NCI-H69 (cell line): ENCODE measurements around the gene PYCR2.

Source experiments
- DNase-seq: peaks from one replicate; lab custom pipeline; 2025; lab: John Stamatoyannopoulos, UW

The PYCR2 gene

DNA sequence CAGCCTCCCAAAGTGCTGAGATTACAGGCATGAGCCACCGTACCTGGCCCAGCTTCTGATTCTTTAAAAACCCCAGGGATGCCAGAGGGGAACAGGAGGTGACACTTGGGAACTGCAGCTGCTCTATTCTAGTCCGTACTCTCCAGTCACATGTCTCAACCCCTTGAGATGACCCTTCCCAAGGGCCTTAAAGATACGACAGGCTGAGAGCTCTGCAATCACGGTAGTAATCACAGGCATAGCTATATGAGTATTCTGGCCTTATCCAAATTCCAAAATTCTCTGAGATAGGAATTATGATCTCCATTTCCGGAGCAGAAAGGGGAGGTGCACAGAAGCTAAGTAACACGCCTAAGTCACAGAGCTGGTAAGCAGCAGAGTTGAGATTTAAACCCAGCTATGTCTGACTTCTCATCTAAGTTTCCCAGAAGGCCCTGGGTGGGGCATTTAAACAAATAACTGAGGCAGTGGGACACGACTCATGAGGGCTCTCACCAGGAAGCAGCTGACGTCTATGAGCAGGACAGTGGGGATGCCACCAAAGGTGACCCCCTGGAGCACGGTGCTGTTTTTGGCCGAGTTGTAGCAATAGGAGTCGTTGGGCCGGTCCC, 47.0 kb downstream of the PYCR2 start:
- DNase-seq: no peak

DNA sequence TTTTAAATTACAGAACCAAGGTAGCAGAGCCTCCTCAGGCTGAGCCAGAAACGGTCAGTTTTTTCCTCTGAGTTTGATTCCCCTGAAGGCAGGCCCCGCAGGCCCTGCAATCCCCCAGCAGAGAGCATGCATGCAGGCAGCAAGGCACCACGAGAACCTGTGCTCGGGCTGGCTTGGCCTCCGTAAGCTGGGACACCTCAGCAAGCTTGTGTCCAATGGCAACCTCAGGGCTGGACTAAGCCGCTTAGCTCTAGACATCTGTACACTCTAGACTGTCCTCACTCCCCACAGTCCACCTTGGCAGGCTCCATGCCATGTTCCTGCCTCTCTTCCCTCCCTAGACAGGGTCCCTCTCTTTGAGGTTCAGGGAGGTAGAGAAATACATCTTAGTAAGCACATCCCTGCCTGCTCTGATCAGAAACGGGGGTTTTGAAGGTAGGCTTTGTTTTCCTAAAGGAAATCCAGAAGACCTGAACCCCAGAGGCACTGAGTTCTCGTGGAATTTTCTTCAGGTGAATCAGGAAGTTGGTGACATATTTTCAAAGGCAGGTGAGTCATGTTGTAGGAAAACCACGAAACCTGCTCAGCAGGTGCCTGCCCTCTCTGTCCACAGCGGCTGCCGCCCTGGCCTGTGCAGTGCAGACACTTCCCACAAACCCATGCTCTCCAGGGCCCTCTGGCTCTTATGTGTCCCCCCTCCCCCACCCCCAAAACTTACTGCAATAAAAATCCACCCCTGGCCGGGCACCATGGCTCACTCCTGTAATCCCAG, 48.8 kb downstream of the PYCR2 start:
- DNase-seq: peak; percentile 33

DNA sequence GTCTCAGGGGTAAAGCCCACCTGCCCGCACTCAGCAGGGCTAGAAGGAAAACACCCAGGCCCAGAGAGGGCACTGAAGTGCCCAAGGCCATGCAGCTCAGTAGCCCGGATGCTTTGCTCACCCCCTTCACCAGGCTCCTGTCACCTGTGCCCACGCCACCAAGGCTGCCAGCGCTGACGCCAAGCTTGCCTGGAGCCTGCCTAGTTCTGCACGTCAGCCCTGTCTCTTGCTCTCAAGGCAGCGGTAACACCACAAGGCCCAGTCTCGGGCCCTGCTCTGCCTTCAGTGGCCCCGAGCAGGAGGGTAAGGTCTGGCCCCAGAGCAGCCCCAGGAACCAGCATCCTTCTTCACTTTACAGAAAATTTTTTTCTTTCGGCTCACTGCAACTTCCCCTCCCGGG, 49.6 kb downstream of the PYCR2 start:
- no peak for DNase-seq

- no peak for DNase-seq
These were observed 50.7 kb downstream of the PYCR2 start for GRCh38 chr1:225873281-225873850.

DNA sequence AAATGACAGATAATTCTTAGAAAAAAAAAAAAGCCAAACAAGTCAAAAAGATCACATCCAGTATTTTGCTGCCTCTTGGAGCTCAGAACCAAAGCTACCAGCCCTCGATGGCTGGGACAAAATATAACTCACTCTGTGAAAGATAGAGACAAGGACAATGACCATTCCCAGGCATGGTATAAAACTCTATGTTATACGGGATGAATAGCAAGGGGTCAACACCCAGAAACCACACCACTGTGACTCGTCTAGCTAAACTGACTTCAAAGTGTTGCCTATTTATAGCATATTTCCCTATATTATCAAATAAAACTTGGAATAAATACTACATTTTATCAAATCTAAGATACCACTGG, 52.0 kb downstream of the PYCR2 start:
- DNase-seq: no peak

DNA sequence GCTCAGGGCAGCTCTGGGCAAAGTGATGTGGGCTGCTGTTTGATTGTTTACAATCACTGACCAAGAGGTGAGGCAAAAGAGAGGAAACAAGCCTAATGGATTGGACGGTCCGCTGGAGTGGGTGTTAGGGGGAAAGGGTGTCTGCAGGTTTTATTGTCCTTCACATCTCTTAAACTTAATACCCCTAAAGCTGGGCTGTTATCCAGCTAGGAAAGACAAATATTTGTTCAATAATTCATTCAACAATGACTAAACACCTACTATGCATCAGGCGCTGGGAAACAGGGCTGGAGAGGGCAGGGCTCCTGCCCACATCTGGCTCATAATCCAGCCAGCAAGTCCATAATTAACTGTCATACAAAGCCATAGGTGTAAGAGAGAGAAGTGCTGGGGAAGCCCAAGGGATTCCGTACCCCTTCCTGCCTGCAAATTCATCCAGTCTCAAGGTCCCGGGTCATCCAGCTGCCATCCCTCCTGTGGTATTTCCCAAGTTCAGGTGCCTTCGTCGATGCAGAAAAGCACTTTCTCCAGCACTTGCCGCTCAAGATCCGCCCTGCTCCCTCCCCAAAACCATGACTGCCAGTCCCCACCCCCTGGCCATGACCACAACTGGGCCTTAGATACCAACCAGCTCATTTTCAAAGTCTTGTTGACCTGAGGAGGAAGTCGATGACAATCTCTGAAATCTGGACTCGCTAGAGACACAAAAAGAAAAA, 52.5 kb downstream of the PYCR2 start:
- DNase-seq: peak; percentile 98

DNA sequence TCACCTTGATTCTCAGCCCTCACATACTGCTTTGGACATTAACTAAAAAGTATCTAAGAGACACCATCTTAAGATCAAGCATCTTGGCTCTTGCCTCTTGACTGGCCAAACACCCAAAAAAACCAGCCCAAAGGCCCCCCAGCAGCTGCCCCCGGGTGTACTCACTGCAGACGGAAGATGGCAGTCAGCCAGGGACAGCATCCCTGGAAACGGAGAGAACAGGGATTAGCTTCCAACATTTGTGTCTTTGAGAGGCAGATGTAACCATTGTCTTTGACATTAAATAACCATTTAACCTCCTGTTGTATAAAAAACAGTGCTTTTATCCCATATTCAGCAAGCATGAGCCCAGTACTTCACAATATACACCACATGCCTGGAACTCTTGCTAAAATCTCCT, 53.1 kb downstream of the PYCR2 start:
- DNase-seq: peak; percentile 85
